Measurements from ENCODE around the gene APOL5. TPM values are rescaled to one million over a fixed set of nuclear protein-coding genes. Genes with fewer than 3 reads are reported as not detected.

APOL5 gene
- total and polyA plus RNA-seq, 10 of the 15 experiments (the other 5 are each of a cell fraction or from before 2014, with no cell fraction given), result not detected

DNA sequence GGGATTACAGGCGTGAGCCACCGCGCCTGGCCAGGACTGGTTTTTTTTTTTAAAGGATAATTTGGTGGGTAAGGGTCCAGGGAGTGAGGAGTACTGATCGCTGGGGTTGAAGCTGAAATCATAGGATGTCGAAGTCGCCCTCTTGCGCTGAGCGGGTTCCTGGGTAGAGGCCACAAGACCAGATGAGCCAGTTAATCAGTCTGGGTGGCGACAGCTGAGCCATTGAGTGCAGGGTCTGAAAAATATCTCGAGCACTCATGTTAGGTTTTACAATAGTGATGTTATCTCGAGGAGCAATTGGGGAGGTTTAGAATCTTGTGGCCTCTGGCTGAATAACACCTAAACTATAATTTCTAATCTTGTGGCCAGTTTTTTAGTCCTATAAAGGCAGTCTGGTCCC, 7.8 kb downstream of the APOL5 start:
- BruUV-seq (replicated peaks), result no TSS peak
- no peak overlapping the region for H2AFZ ChIP-seq (ENCODE audit: control insufficient read depth, low read depth, low read length)
- 48% methylated on average over 11 of the region's 11 CpGs for WGBS (ENCODE audit: insufficient coverage, insufficient replicate concordance, low lambda C conversion rate, missing lambda C conversion rate)
- H3K79me2 ChIP-seq (ENCODE audit: control insufficient read depth, insufficient read depth, low read length), result no peaks in the 10 kb centered on the region
- CTCF ChIA-PET, result interaction anchor here (2.6 kb wide), 1 partner anchor 98 kb away, joined by 7 read pairs; no protein-coding TSS in a partner anchor
- H3K4me3 ChIP-seq, result no peak overlapping the region
- ATAC-seq (no peak), FAIRE-seq (no peak), DNase-seq (ENCODE audit: low read depth, low spot score) (no peak)
- RAD21 ChIA-PET (ENCODE audit: unreplicated experiment), result no interaction called here
- H3K36me3 ChIP-seq (ENCODE audit: control insufficient read depth in 2 of 2, insufficient read depth in 2 of 2, low read length in 1 of 2), result no peaks in the 10 kb centered on the region
- intact Hi-C loops (cut with micrococcal nuclease; ENCODE audit: unreplicated experiment) (no loop called here), in situ Hi-C loops (cut with MboI) (no loop called here)
- H3K27ac ChIP-seq (ENCODE audit: control insufficient read depth, insufficient read depth), result no peak overlapping the region
- H3K9ac ChIP-seq (ENCODE audit: control insufficient read depth, insufficient read depth, low read length), result no peak overlapping the region
- SMC1A ChIA-PET (ENCODE audit: uncharacterized antibody, unreplicated experiment), result no interaction called here
- H4K20me1 ChIP-seq (ENCODE audit: control insufficient read depth, insufficient read depth), result no peaks in the 10 kb centered on the region
- TF ChIP-seq KDM1A (IDR thresholded peaks at IDR 0.05; ENCODE audit: borderline replicate concordance) (no peak), BCL11A (IDR thresholded peaks at IDR 0.05; ENCODE audit: low read depth, low read length) (no peak), RELA (IDR thresholded peaks at IDR 0.05; ENCODE audit: borderline replicate concordance, partially characterized antibody) (no peak), PAX5 (IDR thresholded peaks at IDR 0.05; ENCODE audit: borderline replicate concordance, low read depth, low read length) (no peak), SMC3 (IDR thresholded peaks at IDR 0.05; ENCODE audit: borderline replicate concordance, low read length) (no peak), SIX5 (IDR thresholded peaks at IDR 0.05; ENCODE audit: low read depth, low read length, severe bottlenecking) (no peak), SREBF1 (IDR thresholded peaks at IDR 0.05; ENCODE audit: low read length) (no peak), NFYA (IDR thresholded peaks at IDR 0.05; ENCODE audit: borderline replicate concordance, low read depth, low read length) (no peak), ZZZ3 (IDR thresholded peaks at IDR 0.05; ENCODE audit: control insufficient read depth, insufficient read length, low read depth) (no peak), RAD21 (IDR thresholded peaks at IDR 0.05; ENCODE audit: insufficient read depth, low read depth, low read length) (no peak), SMAD1 (IDR thresholded peaks at IDR 0.05; ENCODE audit: low read depth, partially characterized antibody) (no peak), GABPA (IDR thresholded peaks at IDR 0.05; ENCODE audit: low read depth) (no peak), JUNB (IDR thresholded peaks at IDR 0.05) (no peak), PAX8 (IDR thresholded peaks at IDR 0.05) (no peak), POLR2A (IDR thresholded peaks at IDR 0.05; ENCODE audit: low read depth, low read length) (no peak)
- TF ChIP-seq, protein P1, sequence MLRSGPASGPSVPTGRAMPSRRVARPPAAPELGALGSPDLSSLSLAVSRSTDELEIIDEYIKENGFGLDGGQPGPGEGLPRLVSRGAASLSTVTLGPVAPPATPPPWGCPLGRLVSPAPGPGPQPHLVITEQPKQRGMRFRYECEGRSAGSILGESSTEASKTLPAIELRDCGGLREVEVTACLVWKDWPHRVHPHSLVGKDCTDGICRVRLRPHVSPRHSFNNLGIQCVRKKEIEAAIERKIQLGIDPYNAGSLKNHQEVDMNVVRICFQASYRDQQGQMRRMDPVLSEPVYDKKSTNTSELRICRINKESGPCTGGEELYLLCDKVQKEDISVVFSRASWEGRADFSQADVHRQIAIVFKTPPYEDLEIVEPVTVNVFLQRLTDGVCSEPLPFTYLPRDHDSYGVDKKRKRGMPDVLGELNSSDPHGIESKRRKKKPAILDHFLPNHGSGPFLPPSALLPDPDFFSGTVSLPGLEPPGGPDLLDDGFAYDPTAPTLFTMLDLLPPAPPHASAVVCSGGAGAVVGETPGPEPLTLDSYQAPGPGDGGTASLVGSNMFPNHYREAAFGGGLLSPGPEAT (IDR thresholded peaks at IDR 0.05; ENCODE audit: low read depth), result no peak
- TF ChIP-seq, protein P2, sequence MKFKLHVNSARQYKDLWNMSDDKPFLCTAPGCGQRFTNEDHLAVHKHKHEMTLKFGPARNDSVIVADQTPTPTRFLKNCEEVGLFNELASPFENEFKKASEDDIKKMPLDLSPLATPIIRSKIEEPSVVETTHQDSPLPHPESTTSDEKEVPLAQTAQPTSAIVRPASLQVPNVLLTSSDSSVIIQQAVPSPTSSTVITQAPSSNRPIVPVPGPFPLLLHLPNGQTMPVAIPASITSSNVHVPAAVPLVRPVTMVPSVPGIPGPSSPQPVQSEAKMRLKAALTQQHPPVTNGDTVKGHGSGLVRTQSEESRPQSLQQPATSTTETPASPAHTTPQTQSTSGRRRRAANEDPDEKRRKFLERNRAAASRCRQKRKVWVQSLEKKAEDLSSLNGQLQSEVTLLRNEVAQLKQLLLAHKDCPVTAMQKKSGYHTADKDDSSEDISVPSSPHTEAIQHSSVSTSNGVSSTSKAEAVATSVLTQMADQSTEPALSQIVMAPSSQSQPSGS (IDR thresholded peaks at IDR 0.05; ENCODE audit: low read length), result no peak
- TF ChIP-seq, protein P3, sequence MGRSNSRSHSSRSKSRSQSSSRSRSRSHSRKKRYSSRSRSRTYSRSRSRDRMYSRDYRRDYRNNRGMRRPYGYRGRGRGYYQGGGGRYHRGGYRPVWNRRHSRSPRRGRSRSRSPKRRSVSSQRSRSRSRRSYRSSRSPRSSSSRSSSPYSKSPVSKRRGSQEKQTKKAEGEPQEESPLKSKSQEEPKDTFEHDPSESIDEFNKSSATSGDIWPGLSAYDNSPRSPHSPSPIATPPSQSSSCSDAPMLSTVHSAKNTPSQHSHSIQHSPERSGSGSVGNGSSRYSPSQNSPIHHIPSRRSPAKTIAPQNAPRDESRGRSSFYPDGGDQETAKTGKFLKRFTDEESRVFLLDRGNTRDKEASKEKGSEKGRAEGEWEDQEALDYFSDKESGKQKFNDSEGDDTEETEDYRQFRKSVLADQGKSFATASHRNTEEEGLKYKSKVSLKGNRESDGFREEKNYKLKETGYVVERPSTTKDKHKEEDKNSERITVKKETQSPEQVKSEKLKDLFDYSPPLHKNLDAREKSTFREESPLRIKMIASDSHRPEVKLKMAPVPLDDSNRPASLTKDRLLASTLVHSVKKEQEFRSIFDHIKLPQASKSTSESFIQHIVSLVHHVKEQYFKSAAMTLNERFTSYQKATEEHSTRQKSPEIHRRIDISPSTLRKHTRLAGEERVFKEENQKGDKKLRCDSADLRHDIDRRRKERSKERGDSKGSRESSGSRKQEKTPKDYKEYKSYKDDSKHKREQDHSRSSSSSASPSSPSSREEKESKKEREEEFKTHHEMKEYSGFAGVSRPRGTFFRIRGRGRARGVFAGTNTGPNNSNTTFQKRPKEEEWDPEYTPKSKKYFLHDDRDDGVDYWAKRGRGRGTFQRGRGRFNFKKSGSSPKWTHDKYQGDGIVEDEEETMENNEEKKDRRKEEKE (IDR thresholded peaks at IDR 0.05), result no peak
- TF ChIP-seq, protein P4, sequence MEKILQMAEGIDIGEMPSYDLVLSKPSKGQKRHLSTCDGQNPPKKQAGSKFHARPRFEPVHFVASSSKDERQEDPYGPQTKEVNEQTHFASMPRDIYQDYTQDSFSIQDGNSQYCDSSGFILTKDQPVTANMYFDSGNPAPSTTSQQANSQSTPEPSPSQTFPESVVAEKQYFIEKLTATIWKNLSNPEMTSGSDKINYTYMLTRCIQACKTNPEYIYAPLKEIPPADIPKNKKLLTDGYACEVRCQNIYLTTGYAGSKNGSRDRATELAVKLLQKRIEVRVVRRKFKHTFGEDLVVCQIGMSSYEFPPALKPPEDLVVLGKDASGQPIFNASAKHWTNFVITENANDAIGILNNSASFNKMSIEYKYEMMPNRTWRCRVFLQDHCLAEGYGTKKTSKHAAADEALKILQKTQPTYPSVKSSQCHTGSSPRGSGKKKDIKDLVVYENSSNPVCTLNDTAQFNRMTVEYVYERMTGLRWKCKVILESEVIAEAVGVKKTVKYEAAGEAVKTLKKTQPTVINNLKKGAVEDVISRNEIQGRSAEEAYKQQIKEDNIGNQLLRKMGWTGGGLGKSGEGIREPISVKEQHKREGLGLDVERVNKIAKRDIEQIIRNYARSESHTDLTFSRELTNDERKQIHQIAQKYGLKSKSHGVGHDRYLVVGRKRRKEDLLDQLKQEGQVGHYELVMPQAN (conservative IDR thresholded peaks at IDR 0.05), result no peak
- H3K27me3 ChIP-seq (replicated peaks in 1 of 2; ENCODE audit: control insufficient read depth in 2 of 2, insufficient read depth in 2 of 2, low read length in 1 of 2), result peaks cover 0 to 2% of the 10 kb centered on the region in 2 experiments; a peak in 1 of 4 replicates
- no peaks in the 10 kb centered on the region for H3K4me1 ChIP-seq (ENCODE audit: control insufficient read depth, insufficient read depth, low read length)
- no peaks in the 10 kb centered on the region for H3K9me3 ChIP-seq (replicated peaks; ENCODE audit: control insufficient read depth, insufficient read depth, low read length)
- no peak overlapping the region for H3K4me2 ChIP-seq (ENCODE audit: control insufficient read depth, insufficient read depth)
- POLR2A ChIA-PET, result no interaction called here

All from GM12878 (cell line).